GM19455 (cell line): Measurements from ENCODE around the gene PIP4K2A.

Source experiments
- ATAC-seq: cut with Tn5 transposase; IDR thresholded peaks from one replicate; pipeline ENCODE4 v1.9.1; 2021; ENCODE audit not compliant: unreplicated experiment

The PIP4K2A gene

GRCh38 chr10:22491931-22492615 is 222.3 kb downstream of the PIP4K2A start:
- ATAC-seq, result no peak

GRCh38 chr10:22491480-22491879 is 222.9 kb downstream of the PIP4K2A start:
- ATAC-seq, result no peak

GRCh38 chr10:22489975-22490374 is 224.4 kb downstream of the PIP4K2A start:
- peak; percentile 69 for ATAC-seq

GRCh38 chr10:22489467-22489866 is 224.9 kb downstream of the PIP4K2A start:
- ATAC-seq, result no peak

- no peak for ATAC-seq
Measured at GRCh38 chr10:22486431-22486830, 227.9 kb downstream of the PIP4K2A start.
